GM18499 (cell line): ENCODE measurements around the gene HABP4.

Source experiments
- ATAC-seq: cut with Tn5 transposase; IDR thresholded peaks from one replicate; pipeline ENCODE4 v1.9.1; 2021; ENCODE audit warnings: moderate number of reproducible peaks; ENCODE audit not compliant: insufficient read depth, unreplicated experiment

The HABP4 gene

DNA sequence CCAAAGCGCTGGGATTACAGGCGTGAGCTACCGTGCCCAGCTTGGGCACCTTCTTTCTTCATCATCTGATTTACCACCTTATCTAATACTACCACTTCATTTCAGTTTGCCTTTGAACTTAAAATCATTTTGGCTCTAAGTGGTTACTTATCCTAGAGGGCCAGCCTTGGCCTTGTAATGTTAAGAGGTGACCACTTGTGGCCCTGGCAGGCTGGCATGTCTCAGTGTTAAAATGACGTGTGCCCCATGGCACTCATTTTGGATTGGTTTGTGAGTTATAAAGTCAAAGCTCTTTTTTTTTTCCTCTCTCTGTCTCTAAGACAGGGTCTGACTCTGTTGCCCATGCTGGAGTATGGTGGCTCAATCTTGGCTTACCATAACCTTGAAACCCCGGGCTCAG is 17.8 kb downstream of the HABP4 start:
- no peak for ATAC-seq

DNA sequence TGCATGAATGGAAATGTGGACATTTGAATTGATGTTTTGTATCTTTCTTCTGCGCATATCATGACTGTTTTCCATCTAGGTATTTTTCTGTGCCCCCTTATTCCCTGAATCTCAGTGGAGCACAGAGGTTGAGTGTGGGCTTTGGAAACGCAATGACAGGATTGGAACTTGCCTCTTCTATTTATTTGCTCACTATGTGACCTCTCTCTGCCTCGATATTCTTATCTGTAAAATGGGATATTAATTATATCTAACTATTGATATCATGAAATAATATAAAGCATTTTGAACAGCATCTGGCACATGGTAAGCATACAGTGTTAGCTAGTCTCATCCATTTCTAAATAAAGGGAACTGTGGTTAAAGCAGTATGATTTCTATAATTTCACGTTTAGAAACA is 26.0 kb downstream of the HABP4 start:
- ATAC-seq, result no peak

GRCh38 chr9:96476591-96476990 is 26.6 kb downstream of the HABP4 start:
- no peak for ATAC-seq

DNA sequence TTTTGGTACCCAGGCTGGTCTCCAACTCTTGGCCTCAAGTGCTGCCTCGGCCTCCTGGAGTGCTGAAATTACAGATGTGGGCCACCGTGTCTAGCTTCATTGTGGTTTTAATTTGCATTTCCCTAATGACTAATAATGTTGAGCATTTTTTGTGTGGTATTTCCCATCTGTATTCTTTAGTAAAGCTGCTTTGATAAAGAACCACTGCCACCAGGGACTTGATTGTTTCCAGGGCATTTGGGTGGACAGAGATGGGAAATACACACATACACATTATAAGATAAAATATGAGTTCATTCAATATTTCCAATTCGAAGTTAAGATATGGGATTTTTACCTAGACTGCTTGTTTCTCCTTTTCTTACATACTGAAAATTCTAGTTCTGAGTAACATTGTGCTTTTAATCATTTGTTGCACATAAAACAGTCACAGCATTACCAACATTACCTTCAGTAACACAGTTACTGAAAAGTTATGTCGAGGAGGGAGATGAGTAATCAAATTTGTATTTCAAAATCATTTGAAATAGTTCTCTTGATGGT is 28.9 kb downstream of the HABP4 start:
- ATAC-seq, result peak; percentile 55

GRCh38 chr9:96480736-96481135 is 30.8 kb downstream of the HABP4 start:
- ATAC-seq, result no peak

- ATAC-seq, result no peak
These were observed 32.5 kb downstream of the HABP4 start for GRCh38 chr9:96482476-96482875.

- ATAC-seq, result no peak
These were observed 33.2 kb downstream of the HABP4 start for GRCh38 chr9:96483197-96483596.

GRCh38 chr9:96483733-96484390 is 33.9 kb downstream of the HABP4 start:
- no peak for ATAC-seq

GRCh38 chr9:96484521-96484931 is 34.6 kb downstream of the HABP4 start:
- ATAC-seq, result peak; percentile 89

DNA sequence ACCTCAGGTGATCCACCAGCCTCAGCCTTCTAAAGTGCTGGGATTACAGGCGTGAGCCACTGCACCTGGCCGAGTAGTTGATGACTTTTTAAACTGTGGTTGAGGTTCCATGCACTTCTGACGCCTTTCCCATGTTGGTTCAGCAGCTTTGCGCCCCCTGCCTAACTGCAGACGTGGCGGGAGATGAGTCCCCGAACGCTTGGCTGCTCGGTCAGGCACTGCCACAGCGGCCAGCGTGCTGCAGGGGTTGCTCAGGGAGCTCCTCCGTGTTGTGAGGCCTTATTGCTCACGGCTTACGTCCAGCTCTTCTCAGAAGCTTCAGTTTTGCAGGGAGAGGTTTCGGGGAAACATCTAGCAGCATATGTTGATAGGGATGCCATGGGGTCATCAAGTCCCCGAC is 35.3 kb downstream of the HABP4 start:
- ATAC-seq, result no peak

DNA sequence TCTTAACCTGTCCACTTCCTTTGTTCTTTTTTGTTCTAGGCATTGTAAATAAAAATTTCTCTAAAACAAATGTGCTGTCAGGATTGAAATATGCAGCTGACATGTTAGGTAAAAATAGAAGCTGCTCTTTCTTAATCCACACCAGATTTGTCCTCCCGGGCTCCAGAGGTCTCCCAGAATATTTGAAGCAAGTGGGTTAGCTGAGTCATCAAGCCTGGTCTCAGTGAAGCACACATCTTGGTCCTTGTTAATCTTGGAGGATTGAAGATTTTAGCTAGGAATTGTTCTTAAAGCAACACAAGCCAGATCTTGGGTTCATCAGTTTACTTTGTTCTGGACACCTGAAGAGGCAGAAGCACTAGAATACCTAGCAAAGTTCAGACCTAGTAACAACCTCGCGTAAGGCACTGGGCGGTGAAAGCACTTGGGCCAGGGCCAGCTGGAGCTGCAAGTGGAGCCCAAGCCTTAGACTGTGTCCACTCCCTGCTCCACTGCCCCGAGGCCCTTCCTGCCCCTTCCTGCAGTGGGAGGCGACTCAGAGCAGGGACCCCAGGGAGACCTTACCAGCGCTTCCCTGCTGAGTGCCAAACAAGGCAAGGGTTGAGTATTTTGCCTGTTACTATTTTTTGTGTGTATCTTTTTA is 36.5 kb downstream of the HABP4 start:
- ATAC-seq, result no peak

DNA sequence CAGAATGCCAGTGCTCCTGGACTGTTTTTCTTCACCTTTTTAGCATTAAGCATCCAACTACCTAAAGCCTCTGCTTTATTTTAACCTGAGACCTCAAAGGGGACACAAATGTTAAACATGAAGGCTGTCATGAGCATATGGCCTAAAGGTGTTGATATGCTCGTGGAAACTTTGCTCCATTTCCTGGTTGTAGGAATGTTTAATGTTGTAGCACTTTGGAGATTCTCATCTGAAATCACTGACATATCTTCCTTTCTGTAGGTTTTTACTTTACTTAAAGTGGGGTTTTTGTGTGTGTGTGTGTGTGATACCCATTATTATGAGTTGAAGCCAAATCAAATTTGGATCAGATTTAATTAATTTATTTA is 37.0 kb downstream of the HABP4 start:
- ATAC-seq, result no peak

DNA sequence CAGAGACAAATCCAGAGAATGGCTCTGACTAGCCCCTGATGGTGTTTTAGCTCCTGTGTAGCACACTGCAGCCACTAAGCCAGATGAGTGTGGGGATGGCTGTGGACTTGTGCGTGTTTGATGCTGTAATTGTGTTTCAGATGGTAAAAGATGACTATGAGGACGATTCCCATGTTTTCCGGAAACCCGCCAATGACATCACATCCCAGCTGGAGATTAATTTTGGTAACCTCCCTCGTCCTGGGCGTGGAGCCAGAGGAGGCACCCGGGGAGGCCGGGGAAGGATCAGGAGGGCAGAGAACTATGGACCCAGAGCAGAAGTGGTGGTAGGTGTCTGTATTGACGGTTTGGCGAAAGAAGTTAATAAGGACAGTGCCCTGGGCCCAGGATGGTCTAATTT is 38.0 kb downstream of the HABP4 start:
- no peak for ATAC-seq

DNA sequence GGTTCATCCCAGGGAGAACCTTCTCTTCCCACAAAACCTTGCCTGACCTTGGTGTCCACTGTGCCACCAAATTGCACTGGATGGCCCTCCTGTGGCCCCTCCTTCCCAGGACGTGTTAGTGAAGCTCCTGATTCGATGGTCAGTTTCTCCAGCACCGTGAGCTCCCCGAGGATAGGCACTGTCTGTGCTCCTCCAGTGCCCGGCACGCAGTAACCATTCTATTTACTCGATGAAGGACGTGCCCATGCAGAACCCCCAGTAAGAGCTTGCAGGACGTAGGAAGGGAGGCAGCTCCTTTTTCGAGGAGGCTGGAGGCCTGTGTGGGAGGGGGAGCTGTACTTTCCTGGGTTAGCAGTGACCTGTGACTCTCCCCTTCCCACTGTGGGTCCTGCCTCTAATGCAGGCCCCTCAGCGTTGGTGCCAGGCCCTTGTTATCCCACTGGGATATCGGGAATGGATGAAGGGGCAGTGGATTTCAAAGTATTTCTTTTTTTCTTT is 39.6 kb downstream of the HABP4 start:
- ATAC-seq, result no peak

DNA sequence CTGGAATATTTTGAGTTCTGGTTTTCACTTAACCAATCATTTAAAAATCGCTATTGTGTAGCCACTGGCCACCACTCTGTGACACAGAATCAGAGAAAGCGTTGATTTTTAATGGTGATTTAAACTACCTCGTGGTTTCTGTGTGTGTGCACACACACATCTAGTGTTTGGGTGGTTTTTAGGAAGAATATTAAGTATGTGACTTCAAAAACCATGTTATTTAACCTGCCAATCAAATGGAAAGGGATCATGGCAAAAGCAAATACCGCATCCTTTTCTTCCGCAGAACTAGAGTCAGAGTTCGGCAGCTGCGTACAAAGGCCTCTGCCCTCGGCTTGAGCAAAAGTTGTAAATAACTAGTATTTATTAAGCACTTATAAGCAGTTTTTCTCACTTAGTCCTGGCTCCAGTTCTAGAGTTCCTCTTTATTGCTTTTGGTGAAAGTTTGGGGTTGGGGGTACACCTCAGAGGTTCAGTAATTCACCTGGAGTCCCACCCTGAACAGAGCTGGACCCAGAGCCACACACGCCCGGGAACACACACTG is 40.6 kb downstream of the HABP4 start:
- no peak for ATAC-seq

DNA sequence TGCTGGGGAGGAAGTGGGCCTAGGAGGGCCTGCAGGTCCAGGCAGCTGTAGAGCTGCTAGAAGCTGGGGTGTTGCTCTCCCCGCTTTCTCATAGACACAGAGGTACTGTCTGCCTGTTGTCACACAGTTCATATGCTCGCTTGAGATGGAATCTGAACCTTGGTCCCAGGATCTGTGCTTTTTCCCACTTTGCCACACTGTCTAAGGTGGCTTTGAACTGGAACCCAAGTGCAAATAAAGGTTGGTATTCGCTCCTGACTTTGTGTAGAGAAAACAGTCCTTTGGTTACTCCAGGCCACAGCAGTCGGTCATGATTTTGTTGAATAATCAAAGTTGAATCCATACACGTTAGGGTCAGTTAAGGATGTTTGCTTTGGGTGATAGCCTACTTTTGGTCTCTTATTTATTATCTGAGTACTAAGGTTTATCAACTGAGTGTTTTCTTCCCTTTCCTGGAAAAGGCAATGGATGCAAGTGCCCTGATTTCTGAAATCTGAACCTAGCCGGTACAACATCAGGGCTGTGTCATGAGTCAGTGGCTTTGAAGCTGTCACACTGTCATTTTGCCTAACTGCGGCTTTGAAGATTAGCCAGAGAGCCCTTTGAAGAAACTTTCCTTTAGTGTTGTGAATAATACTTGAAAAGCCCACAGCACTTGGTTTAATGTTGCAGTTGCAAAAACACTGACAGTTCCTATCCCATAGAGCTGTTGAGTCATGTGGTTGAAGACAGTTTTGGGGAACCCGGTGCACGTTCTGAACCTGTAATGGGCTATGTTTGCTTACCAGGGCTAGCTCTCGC is 41.3 kb downstream of the HABP4 start:
- ATAC-seq, result no peak

GRCh38 chr9:96491880-96492525 is 42.0 kb downstream of the HABP4 start:
- no peak for ATAC-seq

- ATAC-seq, result no peak
These were observed 43.1 kb downstream of the HABP4 start for GRCh38 chr9:96492993-96493531.

- no peak for ATAC-seq
These were observed 43.8 kb downstream of the HABP4 start for GRCh38 chr9:96493757-96494156.

DNA sequence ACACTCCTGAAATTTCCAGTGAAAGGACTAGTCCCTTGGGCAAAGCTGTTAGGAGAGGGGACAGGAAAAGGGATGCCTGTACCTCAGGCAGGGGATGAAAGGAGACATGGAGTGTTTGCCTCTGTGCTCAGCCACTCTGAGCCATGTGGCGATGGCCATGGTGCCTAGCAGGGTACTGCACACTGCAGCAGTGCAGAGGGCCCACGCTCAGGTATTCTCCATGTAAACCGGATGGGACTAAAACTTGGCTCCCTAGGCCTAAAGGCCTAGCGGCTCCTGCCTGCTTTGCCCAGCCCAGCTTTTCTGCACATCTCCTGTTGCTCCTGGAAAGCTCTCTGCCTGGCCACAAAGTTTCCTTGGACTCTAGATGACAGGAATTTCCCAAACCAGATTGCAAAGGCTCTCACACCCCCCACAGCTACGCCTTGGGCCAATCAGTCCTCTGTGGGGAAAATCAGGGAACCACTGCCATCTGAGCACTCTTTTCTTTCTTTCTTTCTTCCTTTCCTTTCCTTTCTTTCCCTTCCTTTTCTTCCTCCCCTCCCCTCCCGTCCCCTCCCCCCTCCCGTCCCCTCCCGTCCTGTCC is 44.3 kb downstream of the HABP4 start:
- ATAC-seq, result no peak
